Epithelial cell of proximal tubule (primary cell): ENCODE measurements around the gene ADGRB2. TPM values are rescaled to one million over a fixed set of nuclear protein-coding genes. Genes with fewer than 3 reads are reported as not detected.

Experiments used
- DNase-seq: peaks from one replicate; pipeline ENCODE4 v3.0.0-alpha.2; 2011; ENCODE audit warnings: low read depth
- H3K4me3 ChIP-seq: 2 replicates; pipeline ENCODE4 v1.5.1; 2011; ENCODE audit warnings: low read depth, mild to moderate bottlenecking, low read length
- total RNA-seq: library from RNA; depleted of rRNA; stranded (reverse); fragments of >200 nt; gene quantifications from 2 replicates; pipeline ENCODE4 v1.2.3, GENCODE V29; 2015
- TF ChIP-seq, protein P1 (sequence below): conservative IDR thresholded peaks from 2 replicates; pipeline ENCODE4 v1.5.1; 2012; ENCODE audit warnings: low read depth, mild to moderate bottlenecking, low read length

Gene ADGRB2
- total RNA-seq, 1 donor from 2014 or later, result 1.2 TPM

DNA sequence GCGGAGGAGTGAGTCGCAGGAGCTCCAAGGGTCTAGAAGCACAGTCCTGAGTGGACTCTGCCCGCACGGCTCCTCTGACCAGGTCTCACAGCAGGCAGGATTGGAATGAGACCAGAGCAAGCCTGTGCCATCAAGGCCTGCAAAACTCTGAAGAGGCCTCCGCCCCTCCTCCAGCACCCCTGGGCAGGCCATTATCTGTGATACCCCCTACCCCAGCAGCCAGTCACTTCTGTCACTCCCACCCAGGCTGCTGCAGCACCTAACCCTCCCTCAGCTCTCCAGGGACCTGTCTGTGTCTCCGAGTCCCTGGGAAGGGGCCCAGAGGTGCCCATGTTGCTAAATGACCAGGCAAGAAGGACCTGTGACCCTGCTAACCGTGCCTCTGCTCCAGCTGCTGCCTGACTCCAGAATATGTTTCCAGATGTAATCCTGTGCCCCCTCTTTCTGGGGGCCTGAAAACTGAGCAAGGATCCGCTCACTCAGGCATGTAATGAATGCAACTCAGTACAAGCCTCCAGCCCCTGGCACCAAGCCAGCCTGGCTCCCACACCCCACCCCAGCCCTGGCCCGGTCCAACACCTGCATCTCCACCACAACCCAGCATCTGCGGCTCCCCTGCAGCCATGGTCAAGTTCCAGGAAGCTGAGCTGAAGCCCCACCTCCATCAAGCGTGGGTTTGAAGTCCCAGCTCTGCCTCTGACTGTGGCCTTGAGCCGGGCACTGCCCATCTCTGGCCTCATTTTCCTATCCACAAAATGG is 38.2 kb downstream of the ADGRB2 start:
- TF ChIP-seq, protein P1, sequence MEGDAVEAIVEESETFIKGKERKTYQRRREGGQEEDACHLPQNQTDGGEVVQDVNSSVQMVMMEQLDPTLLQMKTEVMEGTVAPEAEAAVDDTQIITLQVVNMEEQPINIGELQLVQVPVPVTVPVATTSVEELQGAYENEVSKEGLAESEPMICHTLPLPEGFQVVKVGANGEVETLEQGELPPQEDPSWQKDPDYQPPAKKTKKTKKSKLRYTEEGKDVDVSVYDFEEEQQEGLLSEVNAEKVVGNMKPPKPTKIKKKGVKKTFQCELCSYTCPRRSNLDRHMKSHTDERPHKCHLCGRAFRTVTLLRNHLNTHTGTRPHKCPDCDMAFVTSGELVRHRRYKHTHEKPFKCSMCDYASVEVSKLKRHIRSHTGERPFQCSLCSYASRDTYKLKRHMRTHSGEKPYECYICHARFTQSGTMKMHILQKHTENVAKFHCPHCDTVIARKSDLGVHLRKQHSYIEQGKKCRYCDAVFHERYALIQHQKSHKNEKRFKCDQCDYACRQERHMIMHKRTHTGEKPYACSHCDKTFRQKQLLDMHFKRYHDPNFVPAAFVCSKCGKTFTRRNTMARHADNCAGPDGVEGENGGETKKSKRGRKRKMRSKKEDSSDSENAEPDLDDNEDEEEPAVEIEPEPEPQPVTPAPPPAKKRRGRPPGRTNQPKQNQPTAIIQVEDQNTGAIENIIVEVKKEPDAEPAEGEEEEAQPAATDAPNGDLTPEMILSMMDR, result no peak
- no peak for DNase-seq
- no peak overlapping the region for H3K4me3 ChIP-seq

DNA sequence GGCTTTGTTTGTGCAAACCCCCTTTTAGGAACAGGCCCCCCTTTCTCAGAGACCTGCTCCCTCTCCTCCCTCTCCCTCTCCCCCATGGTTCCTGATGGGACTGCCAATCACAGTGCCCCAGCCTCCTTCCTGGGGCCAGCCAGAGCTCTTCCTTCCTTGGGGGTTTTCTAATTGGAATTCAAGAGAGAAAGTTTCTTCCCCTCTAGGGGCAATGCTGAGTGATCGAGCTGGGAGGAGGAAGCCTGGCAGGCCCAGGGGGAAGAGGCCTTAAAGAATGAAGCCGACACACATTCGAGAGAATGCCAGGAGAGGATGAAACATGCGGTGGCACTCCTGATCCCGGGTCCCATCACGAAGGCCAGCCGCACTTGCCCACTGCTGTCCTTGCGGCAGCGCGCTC is 39.0 kb downstream of the ADGRB2 start:
- no peak overlapping the region for H3K4me3 ChIP-seq
- TF ChIP-seq, protein P1, result no peak

DNA sequence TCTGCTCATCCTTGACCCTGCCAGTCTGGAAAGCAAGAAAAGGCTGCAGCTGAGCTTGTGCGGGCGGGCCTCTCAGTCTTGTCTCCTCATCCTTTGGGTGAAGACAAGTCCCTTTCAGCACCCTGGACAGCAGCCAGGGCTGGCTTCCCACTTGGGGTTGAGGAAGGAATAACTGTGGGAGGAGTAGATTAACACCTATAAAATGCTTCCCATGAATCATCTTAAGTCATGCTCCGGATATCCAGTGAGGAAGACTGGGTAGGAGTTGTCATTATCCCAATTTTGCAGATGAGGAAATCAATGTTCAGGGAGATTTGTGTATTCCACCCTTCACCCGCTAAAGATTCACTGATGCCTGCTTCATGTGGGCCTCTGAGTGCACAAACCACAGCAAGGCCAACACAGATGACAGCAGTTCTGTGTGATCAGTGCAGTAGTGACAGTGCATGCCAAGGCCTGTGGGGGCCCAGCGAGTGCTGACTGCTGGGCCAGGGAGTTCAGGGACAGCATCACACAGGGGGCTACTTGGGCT is 40.2 kb downstream of the ADGRB2 start:
- DNase-seq, result no peak
- TF ChIP-seq, protein P1, result no peak
- H3K4me3 ChIP-seq, result no peak overlapping the region

More for the DNA sequence above, 39.0 kb downstream of the ADGRB2 start:
- DNase-seq, result no peak

DNA sequence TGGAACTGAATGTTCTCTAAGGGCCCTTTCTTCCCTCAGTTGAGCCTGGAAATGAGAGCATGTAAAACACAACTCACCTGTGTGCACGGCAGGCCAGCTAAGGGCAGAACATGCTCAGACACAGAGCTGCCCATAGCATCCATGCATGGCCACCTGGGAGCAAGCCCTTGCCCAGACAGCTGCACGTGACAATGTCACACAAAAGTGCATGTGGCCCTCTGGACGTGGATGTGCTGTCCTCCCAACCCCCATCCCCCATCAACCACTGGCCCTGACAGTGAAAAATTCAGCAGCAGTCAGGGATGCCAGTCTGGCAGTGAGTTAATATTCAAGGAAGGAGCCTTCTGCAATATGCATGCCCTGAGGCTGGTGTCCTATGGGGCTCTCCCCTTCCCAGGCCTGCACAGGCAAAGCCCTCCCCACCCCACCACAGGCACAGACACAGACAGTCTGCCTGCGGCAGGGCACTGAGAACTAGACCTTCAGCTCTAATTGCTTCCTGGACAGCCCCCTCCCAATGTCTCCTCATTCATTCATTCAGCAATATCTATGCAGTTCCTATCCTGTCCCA is 45.7 kb downstream of the ADGRB2 start:
- H3K4me3 ChIP-seq, result no peak overlapping the region
- no peak for DNase-seq
- TF ChIP-seq, protein P1, result no peak

DNA sequence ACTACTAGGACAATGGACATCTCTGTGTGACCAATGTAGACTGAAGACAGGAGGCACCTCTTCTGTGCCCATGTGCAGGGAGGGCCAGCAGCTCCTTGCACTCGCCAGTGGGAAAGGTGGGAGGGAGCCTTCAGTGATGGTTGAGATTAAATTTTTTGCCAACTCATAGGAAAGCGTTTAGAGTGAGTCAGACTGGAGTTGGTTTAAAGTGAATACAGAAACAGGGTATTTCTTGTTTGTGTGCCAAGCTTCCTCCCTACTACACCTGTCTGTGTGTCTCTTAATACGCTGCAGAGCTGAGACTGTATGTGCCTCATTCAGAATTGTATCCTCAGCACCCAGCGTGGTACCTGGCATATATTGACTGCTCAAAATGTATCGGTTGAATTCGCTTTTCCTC is 46.8 kb downstream of the ADGRB2 start:
- no peak for DNase-seq
- no peak overlapping the region for H3K4me3 ChIP-seq
- TF ChIP-seq, protein P1, result no peak

DNA sequence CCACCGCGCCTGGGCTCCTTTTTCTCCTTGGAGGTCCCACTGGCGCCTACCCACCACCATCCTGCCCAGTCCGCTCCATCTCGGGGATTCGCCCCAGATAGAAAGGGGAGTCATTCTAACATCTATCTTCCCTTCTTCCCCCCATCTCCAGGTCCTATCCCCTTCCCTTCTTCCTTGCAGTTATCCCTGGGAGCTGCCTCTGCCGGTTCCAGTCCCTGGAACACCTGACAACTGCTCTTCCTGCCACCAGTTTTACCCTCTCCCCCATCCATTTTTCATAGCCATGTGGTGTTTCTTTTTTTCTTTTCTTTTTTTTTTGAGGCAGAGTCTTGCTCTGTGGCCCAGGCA is 48.3 kb downstream of the ADGRB2 start:
- TF ChIP-seq, protein P1, result no peak
- H3K4me3 ChIP-seq, result no peak overlapping the region
- DNase-seq, result no peak
